HG02798 (cell line): Measurements from ENCODE around the gene PRAMEF15.
"Not testable (repeated sequence)": the region's sequence is repeated elsewhere in the genome, so short reads cannot be mapped to it uniquely, and the experiment has no call there.

Source experiments
- ATAC-seq: cut with Tn5 transposase; IDR thresholded peaks from one replicate; pipeline ENCODE4 v1.9.1; 2021; ENCODE audit warnings: mild to moderate bottlenecking; ENCODE audit not compliant: unreplicated experiment, poor library complexity

PRAMEF15 gene

GRCh38 chr1:13315281-13315680 lies at the start of gene PRAMEF15:
Gene PRAMEF15 (plus strand): TSS chr1:13315581. CDS start chr1:13318408, 2,827 bp downstream.
- ATAC-seq = not testable (repeated sequence)

GRCh38 chr1:13277016-13277415 lies 38.4 kb upstream of the PRAMEF15 start:
- not testable (repeated sequence) for ATAC-seq

DNA sequence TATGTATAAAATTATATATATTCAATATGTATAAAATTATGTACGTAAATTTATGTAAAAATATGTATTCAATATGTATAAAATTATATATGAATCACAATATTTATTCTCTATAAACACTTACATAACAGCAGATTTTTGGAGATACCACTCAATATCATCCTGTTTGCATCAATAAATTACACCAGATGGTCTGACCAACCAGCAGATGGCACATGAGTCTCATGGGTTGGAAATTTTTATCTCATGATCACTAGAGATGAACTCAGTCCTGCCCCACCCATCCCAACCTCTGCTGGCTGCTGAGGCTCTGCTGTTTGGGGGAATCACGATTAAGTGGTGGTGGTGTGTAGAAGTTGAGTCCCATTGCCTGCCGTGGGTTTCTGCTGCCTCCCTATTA lies 35.8 kb upstream of the PRAMEF15 start:
- ATAC-seq = not testable (repeated sequence)

- not testable (repeated sequence) for ATAC-seq
These were observed 30.3 kb upstream of the PRAMEF15 start, which contains the start of gene PRAMEF8 for GRCh38 chr1:13285037-13285436. Gene PRAMEF8 (minus strand): TSS chr1:13285137. CDS start chr1:13284091, 1,046 bp downstream.

GRCh38 chr1:13289030-13289429 lies 26.4 kb upstream of the PRAMEF15 start:
- not testable (repeated sequence) for ATAC-seq

GRCh38 chr1:13297216-13297931 lies 18.0 kb upstream of the PRAMEF15 start:
- not testable (repeated sequence) for ATAC-seq

DNA sequence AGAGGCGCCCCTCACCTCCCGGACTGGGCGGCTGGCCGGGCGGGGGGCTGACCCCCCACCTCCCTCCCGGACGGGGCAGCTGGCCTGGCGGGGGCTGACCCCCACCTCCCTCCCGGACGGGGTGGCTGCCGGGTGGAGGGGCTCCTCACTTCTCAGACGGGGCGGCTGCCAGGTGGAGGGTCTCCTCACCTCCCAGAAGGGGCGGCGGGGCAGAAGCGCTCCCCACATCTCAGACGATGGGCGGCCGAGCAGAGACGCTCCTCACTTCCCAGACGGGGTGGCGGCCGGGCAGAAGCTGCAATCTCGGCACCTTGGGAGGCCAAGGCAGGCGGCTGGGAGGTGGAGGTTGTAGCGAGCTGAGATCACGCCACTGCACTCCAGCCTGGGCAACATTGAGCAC lies 16.7 kb upstream of the PRAMEF15 start:
- ATAC-seq = not testable (repeated sequence)

DNA sequence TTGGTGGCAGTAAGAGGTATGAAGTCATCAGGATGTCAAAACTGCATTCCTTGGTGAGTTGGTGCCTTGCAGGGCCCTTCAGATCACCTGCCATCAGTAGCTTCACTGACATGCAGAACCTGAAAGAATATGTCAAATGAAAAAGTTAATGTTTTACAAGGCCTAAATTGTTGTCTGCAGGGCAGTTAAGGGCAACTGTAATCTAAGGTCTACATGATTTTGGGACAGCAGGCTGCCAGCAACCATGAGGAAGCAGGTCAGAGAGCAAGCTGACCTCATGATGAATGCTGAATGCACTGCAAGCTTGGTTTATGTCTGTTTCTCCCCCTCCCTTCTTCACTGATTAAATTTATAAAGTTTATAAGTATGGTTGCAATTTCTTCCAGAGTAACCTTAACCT lies 13.2 kb upstream of the PRAMEF15 start:
- ATAC-seq = not testable (repeated sequence)

GRCh38 chr1:13303239-13303638 lies 12.1 kb upstream of the PRAMEF15 start, which contains the start of gene PRAMEF33:
Gene PRAMEF33 (plus strand): TSS chr1:13303539. CDS start chr1:13305955, 2,416 bp downstream.
- ATAC-seq = not testable (repeated sequence)

DNA sequence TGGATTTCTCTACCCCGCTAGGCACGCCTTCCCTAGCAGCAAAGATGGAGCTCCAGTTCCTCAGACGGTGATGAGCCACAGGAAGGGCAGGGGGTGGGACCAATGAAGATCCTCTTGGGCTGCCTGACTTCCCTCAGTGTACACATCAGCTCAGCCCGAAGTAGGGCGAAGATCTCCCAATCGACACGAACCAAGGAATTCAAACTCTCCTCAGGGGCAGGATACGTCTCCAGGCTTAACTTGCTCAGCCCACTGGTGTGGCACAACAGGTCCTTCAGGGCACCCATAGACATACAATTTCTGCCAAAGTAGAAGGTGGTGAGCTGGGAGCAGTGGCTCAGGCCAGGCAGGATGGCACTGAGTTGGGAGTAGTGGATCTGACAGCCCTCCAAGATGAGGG lies 27.1 kb downstream of the PRAMEF15 start:
- ATAC-seq = not testable (repeated sequence)

GRCh38 chr1:13347034-13347433 lies 31.7 kb downstream of the PRAMEF15 start, which contains the start of gene PRAMEF14:
Gene PRAMEF14 (minus strand): TSS chr1:13347134. CDS start chr1:13345314, 1,820 bp downstream.
- not testable (repeated sequence) for ATAC-seq

- not testable (repeated sequence) for ATAC-seq
These were observed 38.1 kb downstream of the PRAMEF15 start for GRCh38 chr1:13353476-13353875.

DNA sequence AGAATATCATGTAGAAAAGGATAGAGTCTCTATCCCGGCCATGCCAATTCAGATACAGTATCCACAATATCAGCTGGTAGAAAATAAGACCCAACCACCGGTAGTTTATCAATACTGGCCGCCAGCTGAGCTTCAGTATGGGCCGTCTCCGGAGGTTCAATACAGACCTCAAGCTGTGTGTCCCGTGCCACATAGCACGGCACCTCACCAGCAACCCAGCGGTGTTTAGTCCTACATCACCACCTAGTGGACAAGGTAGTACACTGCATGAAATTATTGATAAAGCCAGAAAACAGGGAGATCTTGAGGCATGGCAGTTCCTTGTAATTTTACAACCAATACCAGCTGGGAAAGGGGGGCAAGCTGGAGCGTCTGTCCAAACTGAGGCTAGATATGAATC lies 39.1 kb downstream of the PRAMEF15 start:
- ATAC-seq = not testable (repeated sequence)

DNA sequence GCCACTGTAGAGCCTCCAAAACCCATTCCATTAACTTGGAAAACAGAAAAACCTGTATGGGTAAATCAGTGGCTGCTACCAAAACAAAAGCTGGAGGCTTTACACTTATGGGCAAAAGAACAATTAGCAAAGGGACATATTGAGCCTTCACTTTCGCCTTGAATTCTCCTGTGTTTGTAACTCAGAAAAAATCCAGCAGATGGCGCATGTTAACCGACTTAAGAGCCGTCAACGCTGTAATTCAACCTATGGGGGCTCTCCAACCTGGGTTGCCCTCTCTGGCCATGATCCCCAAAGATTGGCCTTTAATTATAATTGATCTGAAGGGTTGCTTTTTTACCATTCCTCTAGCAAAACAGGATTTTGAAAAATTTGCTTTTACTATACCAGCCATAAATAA lies 41.4 kb downstream of the PRAMEF15 start:
- ATAC-seq = not testable (repeated sequence)

DNA sequence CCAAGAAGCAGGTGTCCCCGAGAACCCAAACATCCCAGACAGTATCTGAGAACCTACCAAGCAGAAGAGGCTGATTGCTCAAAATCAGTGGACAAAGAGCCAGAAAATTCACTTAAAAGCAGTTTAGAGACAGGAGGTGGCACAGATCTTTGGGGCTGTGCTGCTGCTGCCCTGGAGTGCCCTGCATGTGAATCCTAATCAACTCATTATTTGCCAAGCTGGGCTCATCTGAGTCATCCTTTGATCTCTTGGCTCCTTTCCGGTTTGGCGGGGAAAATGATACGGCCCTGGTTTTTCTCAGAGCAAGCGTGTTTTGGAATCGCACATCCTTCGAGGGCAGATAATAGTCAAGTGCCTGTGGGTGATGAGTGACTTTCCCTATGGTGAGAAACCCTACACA lies 47.0 kb downstream of the PRAMEF15 start:
- ATAC-seq = not testable (repeated sequence)

- ATAC-seq = not testable (repeated sequence)
These were observed 49.5 kb downstream of the PRAMEF15 start for GRCh38 chr1:13364928-13365327.

GRCh38 chr1:13366536-13366935 lies 51.2 kb downstream of the PRAMEF15 start:
- ATAC-seq = not testable (repeated sequence)

GRCh38 chr1:13368544-13368943 lies 53.2 kb downstream of the PRAMEF15 start:
- not testable (repeated sequence) for ATAC-seq
